DND-41 (cell line): ENCODE measurements around the gene PRDM5.

Experiments
- ATAC-seq: fragments of 200-7000 bp; cut with Tn5 transposase; 3 replicates; pipeline ENCODE4 v1.9.1; 2021; ENCODE audit warnings: low read depth; ENCODE audit not compliant: insufficient read depth
- DNase-seq: peaks from one replicate; pipeline ENCODE4 v3.0.0-alpha.2; 2020
- H2AFZ ChIP-seq: 2 replicates; pipeline ENCODE4 v1.6.0; 2012; ENCODE audit warnings: low read depth, low read length
- H3K27ac ChIP-seq: 2 replicates; pipeline ENCODE4 v1.5.1; 2012; ENCODE audit warnings: low read length, inconsistent platforms
- H3K27me3 ChIP-seq: fragments of 200-600 bp; sonication (generic); 2 replicates; pipeline ENCODE4 v1.6.0; 2012; ENCODE audit warnings: low read length, mild to moderate bottlenecking, inconsistent platforms; ENCODE audit not compliant: insufficient read depth, poor library complexity
- H3K36me3 ChIP-seq: 2 replicates; pipeline ENCODE4 v1.5.1; 2012; ENCODE audit warnings: low read length, inconsistent platforms; ENCODE audit not compliant: insufficient read depth
- H3K4me1 ChIP-seq: 2 replicates; pipeline ENCODE4 v1.5.1; 2012; ENCODE audit warnings: mild to moderate bottlenecking, low read length; ENCODE audit not compliant: insufficient read depth
- H3K4me2 ChIP-seq: 2 replicates; pipeline ENCODE4 v1.6.0; 2012; ENCODE audit warnings: mild to moderate bottlenecking, moderate library complexity, low read length, inconsistent platforms; ENCODE audit not compliant: insufficient read depth
- H3K4me3 ChIP-seq, 2 experiments: fragments of 200-600 bp in 1 of 2; shearing (Covaris generic) in 1 of 2; 2 replicates each; pipeline ENCODE4 v1.5.1; 2012 to 2016; ENCODE audit warnings: inconsistent platforms in 2 of 2, low read length in 2 of 2, mild to moderate bottlenecking in 2 of 2, low read depth in 1 of 2, moderate library complexity in 1 of 2
- H3K79me2 ChIP-seq: 2 replicates; pipeline ENCODE4 v1.6.0; 2012; ENCODE audit warnings: low read length, inconsistent platforms; ENCODE audit not compliant: insufficient read depth
- H3K9ac ChIP-seq: 2 replicates; pipeline ENCODE4 v1.6.0; 2012; ENCODE audit warnings: low read depth, mild to moderate bottlenecking, inconsistent platforms, low read length, moderate library complexity
- H3K9me3 ChIP-seq: 2 replicates; pipeline ENCODE4 v1.5.1; 2012; ENCODE audit warnings: low read length, moderate library complexity, mild to moderate bottlenecking, inconsistent platforms; ENCODE audit not compliant: insufficient read depth, severe bottlenecking
- H4K20me1 ChIP-seq: 2 replicates; pipeline ENCODE4 v1.6.0; 2012; ENCODE audit warnings: low read length; ENCODE audit not compliant: insufficient read depth
- CTCF ChIP-seq: IDR thresholded peaks from 2 replicates; pipeline ENCODE4 v1.5.1; 2012; ENCODE audit warnings: borderline replicate concordance, low read length, moderate library complexity, mild to moderate bottlenecking; ENCODE audit not compliant: poor library complexity, severe bottlenecking; ENCODE audit errors: extremely low read depth
- EZH2 ChIP-seq: IDR thresholded peaks from 3 replicates; pipeline ENCODE4 v1.6.1; 2012; ENCODE audit warnings: borderline replicate concordance, low read depth, mild to moderate bottlenecking, moderate library complexity, low read length, inconsistent platforms; ENCODE audit not compliant: severe bottlenecking

PRDM5 gene

DNA sequence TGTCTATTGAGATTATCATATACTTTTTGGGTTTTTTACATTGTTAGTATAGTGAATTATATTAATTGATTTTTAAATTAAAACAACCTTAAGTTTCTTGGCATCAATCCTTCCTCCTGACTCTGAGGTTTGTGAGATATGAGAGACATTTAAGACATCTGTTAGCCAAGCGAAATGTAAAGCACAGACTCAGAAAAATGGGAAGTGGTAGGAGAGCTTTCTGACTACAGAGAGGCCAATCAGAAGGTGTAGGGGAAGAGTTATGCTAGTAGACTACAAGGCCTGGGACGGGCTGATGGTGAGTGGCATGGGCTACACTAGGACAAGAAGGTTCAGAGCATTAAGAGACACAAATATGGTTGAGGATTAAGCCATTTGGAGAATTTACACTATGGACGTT is 255.4 kb downstream of the PRDM5 start:
- TF ChIP-seq EZH2 (no peak), CTCF (no peak)
- Histone ChIP-seq H3K4me3 (no peak overlapping the region), H3K9me3 (no peaks in the 10 kb centered on the region), H3K27me3 (no peaks in the 10 kb centered on the region), H3K4me1 (no peaks in the 10 kb centered on the region), H3K27ac (no peak overlapping the region), H3K9ac (no peak overlapping the region), H3K36me3 (no peaks in the 10 kb centered on the region), H2AFZ (no peak overlapping the region), H4K20me1 (no peaks in the 10 kb centered on the region), H3K4me2 (no peak overlapping the region), H3K79me2 (no peaks in the 10 kb centered on the region)
- no peak for ATAC-seq
- DNase-seq = no peak

- Histone ChIP-seq H3K27me3 (no peaks in the 10 kb centered on the region), H3K79me2 (no peaks in the 10 kb centered on the region), H3K9me3 (no peaks in the 10 kb centered on the region), H3K36me3 (no peaks in the 10 kb centered on the region), H3K4me3 (no peak overlapping the region), H3K4me1 (no peaks in the 10 kb centered on the region), H4K20me1 (no peaks in the 10 kb centered on the region), H3K27ac (no peak overlapping the region), H3K4me2 (no peak overlapping the region), H3K9ac (no peak overlapping the region), H2AFZ (no peak overlapping the region)
- no peak for TF ChIP-seq CTCF
- no peak for TF ChIP-seq EZH2
- DNase-seq = no peak
- no peak for ATAC-seq
These were observed 257.7 kb downstream of the PRDM5 start for GRCh38 chr4:120664851-120665250.

- Histone ChIP-seq H3K4me3 (no peak overlapping the region), H3K4me1 (no peaks in the 10 kb centered on the region), H3K27ac (no peak overlapping the region), H3K79me2 (no peaks in the 10 kb centered on the region), H3K9ac (no peak overlapping the region), H3K27me3 (no peaks in the 10 kb centered on the region), H3K9me3 (no peaks in the 10 kb centered on the region), H4K20me1 (no peaks in the 10 kb centered on the region), H2AFZ (no peak overlapping the region), H3K36me3 (no peaks in the 10 kb centered on the region), H3K4me2 (no peak overlapping the region)
- ATAC-seq = no peak
- DNase-seq = no peak
- no peak for TF ChIP-seq EZH2
- TF ChIP-seq CTCF = no peak
These were observed 262.8 kb downstream of the PRDM5 start for GRCh38 chr4:120659616-120660170.

DNA sequence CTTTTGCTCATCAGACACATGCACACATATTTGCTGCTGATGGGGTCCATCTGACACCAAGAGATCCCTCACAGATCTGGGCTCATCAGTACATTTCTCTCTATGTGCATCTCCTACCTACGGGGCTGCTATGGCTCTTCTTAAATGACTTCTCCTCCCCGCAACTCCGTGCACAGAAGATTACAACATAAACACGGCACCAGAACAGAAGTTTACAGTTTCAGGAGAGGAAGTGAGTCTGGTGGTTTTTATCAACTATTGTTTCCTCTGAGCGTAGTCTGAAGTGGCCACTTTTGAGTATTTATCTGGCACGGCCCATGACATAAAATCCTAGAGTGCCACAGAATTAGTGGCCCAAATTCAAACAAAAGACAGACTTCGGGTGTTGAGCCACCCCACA is 263.8 kb downstream of the PRDM5 start:
- Histone ChIP-seq H3K9me3 (no peaks in the 10 kb centered on the region), H2AFZ (no peak overlapping the region), H3K4me3 (no peak overlapping the region), H3K4me1 (no peaks in the 10 kb centered on the region), H3K79me2 (no peaks in the 10 kb centered on the region), H4K20me1 (no peaks in the 10 kb centered on the region), H3K36me3 (no peaks in the 10 kb centered on the region), H3K27me3 (no peaks in the 10 kb centered on the region), H3K27ac (no peak overlapping the region), H3K9ac (no peak overlapping the region), H3K4me2 (no peak overlapping the region)
- DNase-seq = no peak
- ATAC-seq = no peak
- no peak for TF ChIP-seq CTCF
- no peak for TF ChIP-seq EZH2
